OCI-LY7 (cell line): ENCODE data around the gene MAPT.

Source experiments
- CTCF ChIP-seq: fragments of 200-600 bp; sonication (generic); conservative IDR thresholded peaks from 2 replicates; pipeline ENCODE4 v1.5.1; 2014; ENCODE audit warnings: mild to moderate bottlenecking, antibody characterized with exemption, low read length, moderate library complexity, mixed read lengths
- EZH2phosphoT487 ChIP-seq: fragments of 200-600 bp; sonication (generic); IDR thresholded peaks from 2 replicates; pipeline ENCODE4 v1.6.1; 2018; ENCODE audit warnings: low read depth, borderline replicate concordance, mild to moderate bottlenecking, mixed run types, antibody characterized with exemption, low read length, moderate library complexity, mixed read lengths

GRCh38 chr17:45965812-45966211 lies 71.5 kb downstream of the MAPT start:
- no peak for TF ChIP-seq CTCF
- TF ChIP-seq EZH2phosphoT487: no peak
